ENCODE data around the gene SH3BP4.

DNA sequence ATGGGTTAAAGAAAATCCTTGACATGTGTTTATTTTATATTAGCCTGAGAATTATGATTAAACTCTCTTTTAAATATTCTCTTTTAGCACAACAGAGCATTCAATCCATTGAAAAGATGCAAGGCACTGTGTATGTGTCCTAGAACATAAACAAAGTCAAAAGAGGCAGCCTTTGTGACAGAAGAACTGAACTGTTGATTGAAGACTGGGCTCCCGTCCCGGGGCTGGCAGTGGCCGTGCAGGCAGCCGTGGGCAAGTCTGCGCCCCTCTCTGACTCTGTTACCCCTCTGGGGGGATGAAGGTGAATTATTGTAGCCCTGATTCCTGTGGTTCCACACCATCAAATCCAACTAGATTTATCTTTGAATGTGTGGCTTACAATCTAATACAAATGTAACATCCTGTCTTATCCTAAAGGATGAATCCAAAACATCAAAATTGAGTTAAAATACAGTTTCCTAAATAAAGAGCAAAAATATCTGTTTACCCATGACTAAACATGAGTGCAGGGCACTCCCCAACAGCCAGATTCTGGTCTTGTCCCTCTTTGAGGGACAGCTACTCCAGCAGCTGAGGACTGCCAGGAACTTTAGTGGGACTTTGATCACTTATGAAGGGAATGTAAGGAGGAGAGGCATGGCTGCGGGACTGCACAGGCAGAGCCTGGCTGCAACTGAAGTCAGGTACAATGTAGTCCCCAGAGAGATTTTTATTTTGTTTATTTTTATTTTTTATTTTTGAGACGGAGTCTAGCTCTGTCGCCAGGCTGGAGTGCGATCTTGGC lies 37.3 kb upstream of the SH3BP4 start:
- TF ChIP-seq, protein P1, sequence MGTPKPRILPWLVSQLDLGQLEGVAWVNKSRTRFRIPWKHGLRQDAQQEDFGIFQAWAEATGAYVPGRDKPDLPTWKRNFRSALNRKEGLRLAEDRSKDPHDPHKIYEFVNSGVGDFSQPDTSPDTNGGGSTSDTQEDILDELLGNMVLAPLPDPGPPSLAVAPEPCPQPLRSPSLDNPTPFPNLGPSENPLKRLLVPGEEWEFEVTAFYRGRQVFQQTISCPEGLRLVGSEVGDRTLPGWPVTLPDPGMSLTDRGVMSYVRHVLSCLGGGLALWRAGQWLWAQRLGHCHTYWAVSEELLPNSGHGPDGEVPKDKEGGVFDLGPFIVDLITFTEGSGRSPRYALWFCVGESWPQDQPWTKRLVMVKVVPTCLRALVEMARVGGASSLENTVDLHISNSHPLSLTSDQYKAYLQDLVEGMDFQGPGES (IDR thresholded peaks at IDR 0.05) = no peak
- TF ChIP-seq RFX5 (IDR thresholded peaks at IDR 0.05; ENCODE audit: low read depth, low read length) = no peak
- TF ChIP-seq, protein P2, sequence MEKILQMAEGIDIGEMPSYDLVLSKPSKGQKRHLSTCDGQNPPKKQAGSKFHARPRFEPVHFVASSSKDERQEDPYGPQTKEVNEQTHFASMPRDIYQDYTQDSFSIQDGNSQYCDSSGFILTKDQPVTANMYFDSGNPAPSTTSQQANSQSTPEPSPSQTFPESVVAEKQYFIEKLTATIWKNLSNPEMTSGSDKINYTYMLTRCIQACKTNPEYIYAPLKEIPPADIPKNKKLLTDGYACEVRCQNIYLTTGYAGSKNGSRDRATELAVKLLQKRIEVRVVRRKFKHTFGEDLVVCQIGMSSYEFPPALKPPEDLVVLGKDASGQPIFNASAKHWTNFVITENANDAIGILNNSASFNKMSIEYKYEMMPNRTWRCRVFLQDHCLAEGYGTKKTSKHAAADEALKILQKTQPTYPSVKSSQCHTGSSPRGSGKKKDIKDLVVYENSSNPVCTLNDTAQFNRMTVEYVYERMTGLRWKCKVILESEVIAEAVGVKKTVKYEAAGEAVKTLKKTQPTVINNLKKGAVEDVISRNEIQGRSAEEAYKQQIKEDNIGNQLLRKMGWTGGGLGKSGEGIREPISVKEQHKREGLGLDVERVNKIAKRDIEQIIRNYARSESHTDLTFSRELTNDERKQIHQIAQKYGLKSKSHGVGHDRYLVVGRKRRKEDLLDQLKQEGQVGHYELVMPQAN (conservative IDR thresholded peaks at IDR 0.05) = no peak
- no peak for TF ChIP-seq POLR2A (IDR thresholded peaks at IDR 0.05; ENCODE audit: low read depth, low read length)
- no peak for TF ChIP-seq RCOR1 (conservative IDR thresholded peaks at IDR 0.05; ENCODE audit: low read depth, low read length)
- no peak for TF ChIP-seq EED (IDR thresholded peaks at IDR 0.05; ENCODE audit: low read depth)
- no peak for TF ChIP-seq SRF (IDR thresholded peaks at IDR 0.05; ENCODE audit: low read depth in 2 of 2, low read length in 2 of 2)

Data from GM12878 (cell line).